ENCODE data around the gene LIN7B. TPM values are rescaled to one million over a fixed set of nuclear protein-coding genes. Genes with fewer than 3 reads are reported as not detected.
A peak's percentile ranks its signal among the peaks of the same experiment; 100 is the strongest.
"Not testable (repeated sequence)": the region's sequence is repeated elsewhere in the genome, so short reads cannot be mapped to it uniquely, and the experiment has no call there.

The LIN7B gene
- total RNA-seq, 2 experiments from 2014 or later: 3.6 to 5.5 TPM

DNA sequence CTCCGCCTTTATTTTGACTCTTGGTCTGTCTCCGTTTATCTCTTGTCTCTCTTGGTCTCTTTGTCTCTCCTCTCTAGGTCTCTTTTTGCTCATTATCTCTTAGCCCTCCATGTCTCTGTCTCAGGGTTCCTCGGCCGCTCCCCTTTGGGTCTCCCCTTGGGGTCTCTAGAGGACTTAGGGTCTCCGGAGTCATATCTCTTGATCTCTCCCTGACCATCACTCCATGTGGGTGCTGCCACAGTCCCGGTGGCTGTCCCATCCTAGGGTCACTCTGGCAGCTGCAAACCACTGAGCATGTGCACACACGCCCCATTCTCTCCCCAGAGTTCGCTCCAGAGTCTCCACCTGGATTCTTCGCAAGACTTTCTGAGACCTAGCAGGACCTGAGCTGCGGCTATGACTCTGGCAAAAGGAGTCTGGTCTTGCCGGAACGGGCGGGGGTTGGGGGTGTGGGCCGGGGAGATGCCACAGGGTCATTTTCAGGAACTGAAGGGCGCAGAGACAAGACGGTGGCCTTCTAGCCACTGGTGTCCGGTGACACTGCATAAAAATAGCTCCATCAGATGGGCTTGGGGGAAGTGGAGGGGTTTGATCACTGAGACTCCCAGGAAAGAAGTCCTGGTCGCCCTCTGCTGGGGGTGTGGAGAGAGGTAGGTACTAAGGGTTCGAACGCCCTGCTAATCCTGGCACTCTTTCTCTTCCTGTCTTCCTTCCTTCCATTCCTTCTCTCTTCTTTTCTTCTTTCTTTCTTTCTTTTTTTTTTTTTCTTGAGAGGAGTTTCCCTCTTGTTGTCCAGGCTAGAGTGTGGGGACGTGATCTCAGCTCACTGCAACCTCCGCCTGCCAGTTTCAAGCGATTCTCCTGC, 40.4 kb upstream of the LIN7B start:
- H2AFZ ChIP-seq (ENCODE audit: low read length): no peak overlapping the region
- no TSS peak for BruUV-seq (replicated peaks)
- no peaks in the 10 kb centered on the region for H3K4me1 ChIP-seq (ENCODE audit: insufficient read depth, low read length, poor library complexity, severe bottlenecking)
- no peaks in the 10 kb centered on the region for H3K79me2 ChIP-seq (ENCODE audit: insufficient read depth, low read depth, low read length)
- TF ChIP-seq EZH2phosphoT487 (IDR thresholded peaks at IDR 0.05; ENCODE audit: borderline replicate concordance, low read depth, low read length): no peak
- TF ChIP-seq, protein P1, sequence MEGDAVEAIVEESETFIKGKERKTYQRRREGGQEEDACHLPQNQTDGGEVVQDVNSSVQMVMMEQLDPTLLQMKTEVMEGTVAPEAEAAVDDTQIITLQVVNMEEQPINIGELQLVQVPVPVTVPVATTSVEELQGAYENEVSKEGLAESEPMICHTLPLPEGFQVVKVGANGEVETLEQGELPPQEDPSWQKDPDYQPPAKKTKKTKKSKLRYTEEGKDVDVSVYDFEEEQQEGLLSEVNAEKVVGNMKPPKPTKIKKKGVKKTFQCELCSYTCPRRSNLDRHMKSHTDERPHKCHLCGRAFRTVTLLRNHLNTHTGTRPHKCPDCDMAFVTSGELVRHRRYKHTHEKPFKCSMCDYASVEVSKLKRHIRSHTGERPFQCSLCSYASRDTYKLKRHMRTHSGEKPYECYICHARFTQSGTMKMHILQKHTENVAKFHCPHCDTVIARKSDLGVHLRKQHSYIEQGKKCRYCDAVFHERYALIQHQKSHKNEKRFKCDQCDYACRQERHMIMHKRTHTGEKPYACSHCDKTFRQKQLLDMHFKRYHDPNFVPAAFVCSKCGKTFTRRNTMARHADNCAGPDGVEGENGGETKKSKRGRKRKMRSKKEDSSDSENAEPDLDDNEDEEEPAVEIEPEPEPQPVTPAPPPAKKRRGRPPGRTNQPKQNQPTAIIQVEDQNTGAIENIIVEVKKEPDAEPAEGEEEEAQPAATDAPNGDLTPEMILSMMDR (conservative IDR thresholded peaks at IDR 0.05; ENCODE audit: low read length): peak; percentile 52
- POLR2A ChIA-PET: interaction anchor here (0.7 kb wide), 1 partner anchor 24 kb away, joined by 4 read pairs; no protein-coding TSS in a partner anchor
- H3K36me3 ChIP-seq (ENCODE audit: insufficient read depth, low read length): no peaks in the 10 kb centered on the region
- peak; percentile 19 for DNase-seq (ENCODE audit: low spot score)
- H3K4me2 ChIP-seq (ENCODE audit: low read length): no peak overlapping the region
- CTCF ChIA-PET (ENCODE audit: unreplicated experiment): no interaction called here
- intact Hi-C loops (cut with micrococcal nuclease; ENCODE audit: unreplicated experiment): no loop called here
- H4K20me1 ChIP-seq (ENCODE audit: insufficient read depth, low read length): no peaks in the 10 kb centered on the region
- no peak overlapping the region for H3K27ac ChIP-seq (ENCODE audit: low read depth, low read length, poor library complexity, severe bottlenecking)
- no peaks in the 10 kb centered on the region for H3K9me2 ChIP-seq (ENCODE audit: insufficient read depth, low read length)
- H3K9me3 ChIP-seq (ENCODE audit: low read length): no peaks in the 10 kb centered on the region
- no peak overlapping the region for H3K4me3 ChIP-seq (ENCODE audit: low read depth, low read length, poor library complexity, severe bottlenecking)

DNA sequence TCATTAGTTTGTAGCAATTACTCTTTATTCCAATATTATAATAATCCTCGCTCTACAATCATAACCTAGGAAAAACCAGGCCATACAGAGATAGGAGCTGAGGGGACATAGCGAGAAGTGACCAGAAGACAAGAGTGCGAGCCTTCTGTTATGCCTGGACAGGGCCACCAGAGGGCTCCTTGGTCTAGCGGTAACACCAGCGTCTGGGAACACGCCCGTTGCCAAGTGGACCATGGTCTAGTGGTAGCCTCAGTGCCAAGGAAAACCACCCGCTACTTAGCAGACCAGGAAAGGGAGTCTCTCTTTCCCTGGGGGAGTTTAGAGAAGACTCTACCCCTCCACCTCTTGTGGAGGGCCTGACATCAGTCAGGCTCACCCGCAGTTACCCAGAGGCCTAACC, 39.3 kb upstream of the LIN7B start:
- H3K36me3 ChIP-seq (ENCODE audit: insufficient read depth, low read length); H3K27ac ChIP-seq (ENCODE audit: low read depth, low read length, poor library complexity, severe bottlenecking); intact Hi-C loops (cut with micrococcal nuclease; ENCODE audit: unreplicated experiment); H4K20me1 ChIP-seq (ENCODE audit: insufficient read depth, low read length); CTCF ChIA-PET (ENCODE audit: unreplicated experiment); H2AFZ ChIP-seq (ENCODE audit: low read length); H3K4me2 ChIP-seq (ENCODE audit: low read length); BruUV-seq (replicated peaks); H3K79me2 ChIP-seq (ENCODE audit: insufficient read depth, low read depth, low read length); H3K4me3 ChIP-seq (ENCODE audit: low read depth, low read length, poor library complexity, severe bottlenecking); H3K9me2 ChIP-seq (ENCODE audit: insufficient read depth, low read length); H3K4me1 ChIP-seq (ENCODE audit: insufficient read depth, low read length, poor library complexity, severe bottlenecking); H3K9me3 ChIP-seq (ENCODE audit: low read length): not testable (repeated sequence)
- TF ChIP-seq, protein P1 (conservative IDR thresholded peaks at IDR 0.05; ENCODE audit: low read length): peak; percentile 59
- peak; percentile 40 for DNase-seq (ENCODE audit: low spot score)
- POLR2A ChIA-PET: interaction anchor here (0.7 kb wide), 1 partner anchor 23 kb away, joined by 4 read pairs; no protein-coding TSS in a partner anchor

DNA sequence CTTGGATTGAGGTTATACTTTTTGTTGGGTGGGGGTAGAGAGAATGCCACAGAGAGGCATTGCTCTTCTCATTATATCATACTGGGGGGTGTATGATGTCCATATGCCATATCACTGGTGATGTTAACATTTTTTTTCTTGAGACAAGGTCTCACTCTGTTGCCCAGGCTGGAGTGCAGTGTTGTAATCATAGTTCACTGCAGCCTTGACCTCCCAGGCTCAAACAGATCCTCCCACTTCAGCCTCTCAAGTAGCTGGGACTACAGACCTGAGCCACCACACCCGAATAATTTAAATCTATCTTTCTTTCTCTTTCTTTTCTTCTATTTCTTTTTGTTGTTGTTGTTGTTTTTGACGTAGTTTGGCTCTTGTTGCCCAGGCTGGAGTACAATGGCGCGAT, 33.8 kb upstream of the LIN7B start:
- Histone ChIP-seq H3K9me3 (ENCODE audit: low read length) (no peaks in the 10 kb centered on the region), H3K79me2 (ENCODE audit: insufficient read depth, low read depth, low read length) (peaks cover under 1% of the 10 kb centered on the region; the same call in 1 of the 2 replicates), H3K4me3 (ENCODE audit: low read depth, low read length, poor library complexity, severe bottlenecking) (no peak overlapping the region), H3K9me2 (ENCODE audit: insufficient read depth, low read length) (no peaks in the 10 kb centered on the region), H3K4me1 (ENCODE audit: insufficient read depth, low read length, poor library complexity, severe bottlenecking) (peaks cover 6% of the 10 kb centered on the region), H4K20me1 (ENCODE audit: insufficient read depth, low read length) (no peaks in the 10 kb centered on the region), H3K27ac (ENCODE audit: low read depth, low read length, poor library complexity, severe bottlenecking) (no peak overlapping the region), H2AFZ (ENCODE audit: low read length) (no peak overlapping the region), H3K4me2 (ENCODE audit: low read length) (no peak overlapping the region), H3K36me3 (ENCODE audit: insufficient read depth, low read length) (no peaks in the 10 kb centered on the region)
- intact Hi-C loops (cut with micrococcal nuclease; ENCODE audit: unreplicated experiment): no loop called here
- no peak for TF ChIP-seq EZH2phosphoT487 (IDR thresholded peaks at IDR 0.05; ENCODE audit: borderline replicate concordance, low read depth, low read length)
- TF ChIP-seq, protein P1 (conservative IDR thresholded peaks at IDR 0.05; ENCODE audit: low read length): no peak
- no peak for DNase-seq (ENCODE audit: low spot score)
- ChIA-PET POLR2A (no interaction called here), CTCF (ENCODE audit: unreplicated experiment) (no interaction called here)
- no TSS peak for BruUV-seq (replicated peaks)
